Measurements from ENCODE around the gene C8G.

The C8G gene

GRCh38 chr9:136921307-136921706 lies 23.7 kb upstream of the C8G start:
- no peak for DNase-seq

- no peak for DNase-seq
Measured at GRCh38 chr9:136921718-136922117, 23.3 kb upstream of the C8G start.

DNA sequence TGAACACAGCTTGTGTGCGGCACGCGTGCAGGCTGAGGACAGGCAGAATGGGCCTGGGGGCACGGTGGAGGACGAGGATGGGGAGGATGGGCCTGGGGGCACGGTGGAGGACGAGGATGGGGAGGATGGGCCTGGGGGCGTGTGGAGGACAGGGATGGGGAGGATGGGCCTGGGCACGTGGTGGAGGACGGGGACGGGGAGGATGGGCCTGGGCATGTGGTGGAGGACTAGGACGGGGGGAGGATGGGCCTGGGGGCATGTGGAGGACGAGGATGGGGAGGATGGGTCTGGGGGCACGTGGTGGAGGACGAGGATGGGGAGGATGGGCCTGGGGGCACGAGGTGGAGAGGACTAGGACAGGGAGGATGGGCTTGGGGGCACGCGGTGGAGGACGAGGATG lies 22.5 kb upstream of the C8G start:
- no peak for DNase-seq

- no peak for DNase-seq
Measured at GRCh38 chr9:136923881-136924280, 21.2 kb upstream of the C8G start.

DNA sequence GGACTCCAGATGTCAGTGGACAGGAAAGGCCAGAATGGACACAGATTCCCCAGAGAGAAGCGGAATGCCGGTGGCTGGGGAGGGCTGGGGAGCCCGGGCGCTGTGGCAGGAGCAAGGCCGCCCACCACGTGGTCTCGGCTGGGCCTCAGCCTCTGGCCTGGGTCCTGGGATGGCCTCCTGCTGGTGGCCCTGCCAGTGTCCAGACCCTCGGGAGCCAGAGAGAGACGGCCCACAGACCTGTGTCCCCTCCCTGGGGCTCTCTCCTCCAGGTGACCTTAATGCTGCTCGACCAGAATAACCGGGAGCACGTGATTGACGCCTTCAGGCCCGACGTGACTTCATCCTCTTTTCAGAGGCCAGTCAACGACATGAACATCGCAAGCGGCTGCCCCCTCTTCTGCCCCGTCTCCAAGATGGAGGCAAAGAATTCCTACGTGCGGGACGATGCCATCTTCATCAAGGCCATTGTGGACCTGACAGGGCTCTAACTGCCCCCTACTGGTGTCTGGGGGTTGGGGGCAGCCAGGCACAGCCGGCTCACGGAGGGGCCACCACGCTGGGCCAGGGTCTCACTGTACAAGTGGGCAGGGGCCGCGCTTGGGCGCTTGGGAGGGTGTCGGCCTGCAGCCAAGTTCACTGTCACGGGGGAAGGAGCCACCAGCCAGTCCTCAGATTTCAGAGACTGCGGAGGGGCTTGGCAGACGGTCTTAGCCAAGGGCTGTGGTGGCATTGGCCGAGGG lies 19.5 kb upstream of the C8G start:
- no peak for DNase-seq

DNA sequence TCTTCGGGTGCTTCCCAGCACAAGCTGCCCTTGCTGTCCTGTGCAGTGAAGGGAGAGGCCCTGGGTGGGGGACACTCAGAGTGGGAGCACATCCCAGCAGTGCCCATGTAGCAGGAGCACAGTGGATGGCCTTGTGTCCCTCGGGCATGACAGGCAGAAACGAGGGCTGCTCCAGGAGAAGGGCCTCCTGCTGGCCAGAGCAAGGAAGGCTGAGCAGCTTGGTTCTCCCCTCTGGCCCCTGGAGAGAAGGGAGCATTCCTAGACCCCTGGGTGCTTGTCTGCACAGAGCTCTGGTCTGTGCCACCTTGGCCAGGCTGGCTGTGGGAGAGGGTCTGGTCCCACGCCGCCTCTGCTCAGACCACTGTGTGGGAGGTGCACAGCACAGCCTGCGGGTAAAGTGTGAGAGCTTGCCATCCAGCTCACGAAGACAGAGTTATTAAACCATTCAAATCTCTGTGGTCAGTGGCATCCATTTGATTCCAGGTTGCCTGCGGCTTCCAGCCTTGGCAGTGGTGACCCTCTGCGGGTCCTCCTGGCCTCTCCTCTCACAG lies 18.8 kb upstream of the C8G start:
- DNase-seq = no peak

GRCh38 chr9:136926749-136927148 lies 18.3 kb upstream of the C8G start:
- DNase-seq = no peak

DNA sequence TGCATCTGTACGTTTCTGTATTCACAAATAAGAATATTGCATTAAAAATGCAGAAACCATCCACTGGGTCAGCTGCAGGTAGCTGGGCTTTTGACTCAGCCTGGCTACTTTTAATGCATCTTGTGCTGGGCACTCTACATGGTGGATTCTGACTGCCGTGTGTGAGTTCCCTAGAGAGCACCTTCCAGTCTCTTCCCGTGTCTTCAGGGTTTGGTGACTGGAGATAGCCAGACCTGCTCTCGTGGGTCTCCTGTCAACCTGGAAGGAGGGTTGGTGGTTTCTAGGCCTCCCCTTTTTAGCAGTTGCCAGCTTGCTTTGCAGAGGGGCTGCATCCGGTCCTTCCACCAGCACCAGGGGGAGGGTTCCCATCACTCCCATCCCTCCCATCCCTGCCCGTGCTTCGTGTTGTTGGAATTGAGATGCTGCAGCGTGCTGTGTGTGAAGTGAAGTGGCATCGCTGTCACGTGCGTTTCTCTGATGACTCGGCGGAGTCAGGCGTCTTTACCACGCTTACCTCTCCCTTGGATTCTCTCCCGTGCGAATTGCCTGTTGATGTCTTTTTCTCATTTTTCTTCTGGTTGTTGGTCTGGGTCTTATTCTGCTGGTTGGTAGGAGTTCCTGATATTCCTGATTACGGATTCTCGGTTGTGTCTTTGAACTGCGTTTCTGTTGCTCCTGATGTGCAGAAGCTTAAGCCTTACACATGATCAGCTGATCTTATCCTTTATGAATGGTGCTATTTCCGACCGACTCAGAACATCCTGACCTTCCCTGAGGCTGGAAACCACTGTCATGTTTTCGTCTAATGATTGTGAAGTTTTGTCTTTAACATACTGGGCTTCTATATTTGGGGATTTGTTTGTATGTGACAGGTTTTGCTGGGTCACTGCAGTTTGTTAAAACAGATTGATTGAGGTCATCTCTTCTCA lies 17.4 kb upstream of the C8G start:
- no peak for DNase-seq

DNA sequence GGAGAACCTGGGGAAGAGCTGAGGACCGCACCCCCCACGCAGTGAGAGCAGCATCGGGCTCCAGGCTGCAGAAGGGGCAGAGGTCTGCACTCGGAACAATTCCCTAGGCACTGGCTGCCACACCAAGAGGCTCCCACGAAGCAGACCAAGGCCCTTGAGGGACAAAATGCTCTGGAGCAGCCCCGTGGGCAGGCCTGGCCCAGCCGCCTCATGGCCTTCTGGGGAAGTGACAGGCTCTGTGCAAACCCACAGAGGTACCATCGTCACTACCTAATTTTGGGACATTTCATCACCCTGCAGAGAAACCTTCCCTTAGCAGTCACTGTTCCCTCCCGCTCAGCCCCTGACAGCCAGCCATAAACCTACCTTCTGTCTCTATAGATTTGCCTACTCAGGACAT lies 16.5 kb upstream of the C8G start:
- DNase-seq = no peak

DNA sequence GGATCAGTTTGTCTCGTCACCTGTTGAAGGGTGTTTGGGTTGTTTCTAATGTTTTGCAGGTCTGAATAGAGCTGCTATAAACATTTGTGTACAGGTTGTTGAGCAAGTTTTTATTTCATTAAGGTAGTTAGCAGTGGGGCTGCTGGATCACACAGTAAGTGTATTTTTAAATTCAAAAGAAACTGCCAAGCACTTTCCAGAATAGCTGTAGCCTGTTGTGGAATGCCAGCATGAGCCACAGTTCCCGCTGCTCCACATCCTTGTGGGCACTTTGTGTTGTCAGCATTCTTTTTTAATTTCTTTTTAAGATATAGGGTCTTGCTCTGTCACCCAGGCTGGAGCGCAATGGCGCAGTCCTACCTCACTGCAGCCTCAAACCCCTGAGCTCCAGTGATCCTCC lies 15.0 kb upstream of the C8G start:
- DNase-seq = no peak

DNA sequence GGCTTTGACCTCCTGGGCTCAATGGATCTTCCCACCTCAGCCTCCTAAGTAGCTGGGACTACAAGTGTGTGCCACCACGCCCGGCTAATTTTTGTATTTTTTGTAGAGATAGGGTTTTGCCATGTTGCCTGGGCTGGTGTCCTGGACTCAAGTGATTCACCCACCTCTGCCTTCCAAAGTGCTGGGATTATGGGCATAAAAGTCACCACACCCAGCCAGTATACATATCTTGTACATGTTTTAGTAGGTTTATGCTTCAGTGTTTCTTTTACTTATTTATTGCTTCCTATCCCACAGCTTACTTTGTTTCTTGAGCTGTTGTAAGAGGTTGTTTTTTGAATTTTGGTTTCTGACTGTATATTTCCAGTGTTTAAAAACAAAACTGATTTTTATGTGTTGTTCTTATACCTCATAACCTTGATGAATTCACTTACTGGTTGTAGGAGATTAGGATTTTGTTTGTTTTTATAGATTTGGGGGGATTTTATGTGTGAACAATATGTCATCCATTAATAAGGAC lies 13.4 kb upstream of the C8G start:
- no peak for DNase-seq

DNA sequence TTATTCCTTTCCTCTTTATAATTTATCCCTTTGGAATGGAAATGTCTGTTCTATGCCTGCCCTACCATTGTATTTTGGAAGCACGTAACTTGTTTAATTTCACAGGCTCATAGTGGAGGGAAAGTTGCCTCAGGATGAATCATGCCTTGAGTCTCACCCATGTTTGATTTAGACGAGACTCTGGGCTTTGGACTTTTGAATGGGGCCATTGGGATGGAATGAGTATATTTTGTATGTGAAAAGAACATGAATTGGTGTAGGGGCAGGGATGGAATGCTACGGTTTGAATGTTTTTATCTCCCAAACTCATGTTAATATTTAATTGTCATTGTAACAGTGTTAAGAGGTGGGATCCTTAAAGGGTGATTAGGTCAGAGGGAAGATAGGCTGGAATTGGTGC lies 10.8 kb upstream of the C8G start:
- DNase-seq = no peak

- no peak for DNase-seq
Measured at GRCh38 chr9:136935651-136936050, 9.4 kb upstream of the C8G start.

DNA sequence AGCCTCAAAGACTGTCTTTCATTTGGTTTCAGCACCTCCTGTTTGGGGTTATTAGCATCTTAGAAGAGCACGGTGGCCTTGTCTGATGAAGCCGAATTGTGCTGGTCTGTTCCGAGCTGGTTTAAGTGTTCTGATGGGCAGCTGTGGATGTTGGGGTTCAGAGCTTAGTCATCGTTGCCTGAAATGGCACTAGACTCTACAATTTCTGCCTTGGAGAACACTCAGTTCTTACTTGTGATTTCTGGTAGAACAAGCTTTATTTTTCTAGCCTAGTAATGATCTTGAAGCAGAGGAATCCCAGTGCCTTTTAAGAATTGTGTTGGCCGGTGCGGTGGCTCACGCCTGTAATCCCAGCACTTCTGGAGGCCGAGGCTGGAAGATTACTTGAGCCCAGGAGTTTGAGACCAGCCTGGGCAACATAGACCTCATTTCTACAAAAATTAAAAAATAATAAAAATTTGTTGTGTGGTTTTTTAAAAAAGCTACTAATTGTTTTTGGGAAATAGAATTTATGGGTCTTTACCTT lies 8.3 kb upstream of the C8G start:
- no peak for DNase-seq

- DNase-seq = no peak
Measured at GRCh38 chr9:136937186-136938001, 7.6 kb upstream of the C8G start.

GRCh38 chr9:136939431-136939995 lies 5.5 kb upstream of the C8G start:
- DNase-seq = no peak

DNA sequence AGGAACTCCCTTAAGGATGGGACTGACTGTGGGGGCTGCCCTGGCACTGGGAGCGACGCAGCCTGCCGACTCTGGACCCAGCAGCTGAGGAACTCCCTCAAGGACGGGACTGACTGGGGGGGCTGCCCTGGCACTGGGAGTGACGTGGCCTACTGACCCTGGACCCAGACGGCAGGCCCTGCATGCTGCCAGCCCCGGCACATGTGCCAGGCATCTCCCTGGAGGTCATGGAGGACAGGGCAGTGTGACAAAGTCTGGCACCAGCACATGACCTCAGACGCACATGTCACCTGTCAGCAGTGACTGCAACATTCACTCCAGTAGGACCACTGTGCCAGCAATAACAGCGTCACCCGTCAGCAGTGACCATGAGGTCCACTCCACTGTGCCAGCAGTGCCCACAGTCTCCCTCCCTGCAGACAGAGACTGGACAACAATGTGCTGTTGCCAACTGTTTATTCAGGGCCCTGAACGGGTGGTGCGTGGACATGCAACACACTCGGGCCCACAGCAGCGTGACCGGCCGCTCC lies 5.0 kb upstream of the C8G start:
- DNase-seq = no peak

GRCh38 chr9:136940526-136941230 lies 4.4 kb upstream of the C8G start:
- DNase-seq = no peak

- DNase-seq = no peak
Measured at GRCh38 chr9:136941231-136942111, 3.6 kb upstream of the C8G start.
